ENCODE results near the gene SLC24A3.

Gene SLC24A3

DNA sequence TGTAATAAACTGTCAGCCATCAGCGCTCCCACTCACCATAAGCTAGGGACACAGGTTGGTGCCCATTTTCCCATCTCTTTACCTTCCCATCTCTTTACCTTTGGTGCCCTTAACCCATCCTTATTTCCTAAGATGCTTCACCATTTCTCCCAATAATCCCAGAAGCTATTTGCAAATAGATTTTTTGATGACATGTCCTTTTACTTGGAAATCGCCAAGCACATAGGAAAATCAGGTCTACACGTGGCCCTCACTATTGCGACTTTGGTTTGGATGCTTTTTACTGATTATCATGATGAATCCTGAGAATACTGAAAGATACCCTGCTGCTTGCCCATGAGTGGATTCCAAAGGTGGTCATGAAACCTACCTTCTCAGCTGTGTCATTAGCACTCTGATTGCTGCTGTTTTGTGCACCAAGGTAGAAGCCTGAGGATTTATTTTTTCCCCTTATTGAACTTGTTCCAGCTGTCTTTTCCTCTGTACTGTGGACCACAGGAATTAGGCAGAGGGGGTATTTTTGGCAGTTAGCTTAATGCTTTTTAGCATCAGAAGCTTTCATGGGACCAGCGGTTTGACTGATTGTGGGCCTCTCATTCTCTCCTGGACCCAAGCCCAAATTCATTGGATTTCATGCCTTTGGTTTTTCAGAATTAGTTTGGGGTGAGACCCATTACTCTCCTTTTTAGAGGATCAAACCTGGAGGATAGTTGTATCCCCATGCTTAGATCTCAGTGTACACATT lies 316.0 kb downstream of the SLC24A3 start:
- Histone ChIP-seq H3K9me3 (ENCODE audit: insufficient read depth, low read depth, low read length) (no peaks in the 10 kb centered on the region), H3F3A (ENCODE audit: low read depth) (no peaks in the 10 kb centered on the region), H3K9me2 (replicated peaks; ENCODE audit: low read depth, low read length) (no peaks in the 10 kb centered on the region), H3K4me1 (ENCODE audit: insufficient read depth, low read length, poor library complexity, severe bottlenecking) (no peaks in the 10 kb centered on the region), H3K4me3 (ENCODE audit: low read length, poor library complexity, severe bottlenecking) (no peak overlapping the region), H3K4me2 (ENCODE audit: low read depth, low read length, poor library complexity, severe bottlenecking) (no peak overlapping the region), H3K27me3 (ENCODE audit: insufficient read depth, low read length, poor library complexity, severe bottlenecking) (no peaks in the 10 kb centered on the region), H2AFZ (ENCODE audit: low read length) (no peak overlapping the region), H3K79me2 (ENCODE audit: insufficient read depth, low read length) (no peaks in the 10 kb centered on the region), H3K36me3 (ENCODE audit: insufficient read depth, low read length) (no peaks in the 10 kb centered on the region), H4K20me1 (ENCODE audit: insufficient read depth, low read length, poor library complexity, severe bottlenecking) (no peaks in the 10 kb centered on the region), H3K9ac (ENCODE audit: low read depth, low read length, poor library complexity, severe bottlenecking) (no peak overlapping the region)
- TF ChIP-seq EZH2phosphoT487 (IDR thresholded peaks at IDR 0.05; ENCODE audit: borderline replicate concordance): no peak
- no peak for TF ChIP-seq CTCF (conservative IDR thresholded peaks at IDR 0.05; ENCODE audit: low read length)

DNA sequence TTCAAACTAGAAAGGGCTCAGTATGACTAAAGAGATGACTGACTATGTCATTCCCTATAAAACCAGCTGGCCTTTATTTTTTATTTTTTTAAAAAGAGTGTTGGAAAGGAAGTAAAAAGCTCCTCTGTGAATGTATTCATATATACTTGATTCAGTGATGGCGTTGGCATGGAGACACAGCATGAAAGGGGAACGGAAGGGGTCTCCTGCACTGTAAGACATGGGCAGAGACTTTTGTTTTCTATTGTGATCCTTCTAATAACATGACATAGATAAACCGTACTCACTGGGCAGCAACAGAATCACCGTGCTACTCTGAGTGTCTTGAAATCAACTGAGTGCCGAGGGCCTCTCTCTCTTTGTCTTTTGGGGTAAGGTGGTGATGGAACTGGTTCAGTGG lies 317.6 kb downstream of the SLC24A3 start:
- TF ChIP-seq CTCF (conservative IDR thresholded peaks at IDR 0.05; ENCODE audit: low read length) (no peak), EZH2phosphoT487 (IDR thresholded peaks at IDR 0.05; ENCODE audit: borderline replicate concordance) (no peak)
- no peaks in the 10 kb centered on the region for H3K79me2 ChIP-seq (ENCODE audit: insufficient read depth, low read length)
- no peaks in the 10 kb centered on the region for H3K27me3 ChIP-seq (ENCODE audit: insufficient read depth, low read length, poor library complexity, severe bottlenecking)
- no peak overlapping the region for H3K9ac ChIP-seq (ENCODE audit: low read depth, low read length, poor library complexity, severe bottlenecking)
- H3K36me3 ChIP-seq (ENCODE audit: insufficient read depth, low read length): no peaks in the 10 kb centered on the region
- H3K4me2 ChIP-seq (ENCODE audit: low read depth, low read length, poor library complexity, severe bottlenecking): no peak overlapping the region
- H3K4me3 ChIP-seq (ENCODE audit: low read length, poor library complexity, severe bottlenecking): no peak overlapping the region
- no peak overlapping the region for H2AFZ ChIP-seq (ENCODE audit: low read length)
- no peaks in the 10 kb centered on the region for H3K4me1 ChIP-seq (ENCODE audit: insufficient read depth, low read length, poor library complexity, severe bottlenecking)
- no peaks in the 10 kb centered on the region for H4K20me1 ChIP-seq (ENCODE audit: insufficient read depth, low read length, poor library complexity, severe bottlenecking)
- no peaks in the 10 kb centered on the region for H3K9me2 ChIP-seq (replicated peaks; ENCODE audit: low read depth, low read length)
- no peaks in the 10 kb centered on the region for H3K9me3 ChIP-seq (ENCODE audit: insufficient read depth, low read depth, low read length)
- H3F3A ChIP-seq (ENCODE audit: low read depth): no peaks in the 10 kb centered on the region

- Histone ChIP-seq H4K20me1 (ENCODE audit: insufficient read depth, low read length, poor library complexity, severe bottlenecking) (no peaks in the 10 kb centered on the region), H3K9me3 (ENCODE audit: insufficient read depth, low read depth, low read length) (no peaks in the 10 kb centered on the region), H3K4me3 (ENCODE audit: low read length, poor library complexity, severe bottlenecking) (no peak overlapping the region), H3K4me1 (ENCODE audit: insufficient read depth, low read length, poor library complexity, severe bottlenecking) (no peaks in the 10 kb centered on the region), H2AFZ (ENCODE audit: low read length) (no peak overlapping the region), H3K27me3 (ENCODE audit: insufficient read depth, low read length, poor library complexity, severe bottlenecking) (no peaks in the 10 kb centered on the region), H3K4me2 (ENCODE audit: low read depth, low read length, poor library complexity, severe bottlenecking) (no peak overlapping the region), H3K36me3 (ENCODE audit: insufficient read depth, low read length) (no peaks in the 10 kb centered on the region), H3F3A (ENCODE audit: low read depth) (no peaks in the 10 kb centered on the region), H3K9ac (ENCODE audit: low read depth, low read length, poor library complexity, severe bottlenecking) (no peak overlapping the region), H3K79me2 (ENCODE audit: insufficient read depth, low read length) (no peaks in the 10 kb centered on the region), H3K9me2 (replicated peaks; ENCODE audit: low read depth, low read length) (no peaks in the 10 kb centered on the region)
- TF ChIP-seq EZH2phosphoT487 (IDR thresholded peaks at IDR 0.05; ENCODE audit: borderline replicate concordance): no peak
- no peak for TF ChIP-seq CTCF (conservative IDR thresholded peaks at IDR 0.05; ENCODE audit: low read length)
Measured at GRCh38 chr20:19531446-19531845, 319.0 kb downstream of the SLC24A3 start.
